Measurements from ENCODE around the gene MUC2. TPM values are rescaled to one million over a fixed set of nuclear protein-coding genes. Genes with fewer than 3 reads are reported as not detected.

MUC2 gene
- total and polyA plus RNA-seq, 2 of the 4 experiments (the other 2 are of a cell fraction): not detected

- Histone ChIP-seq H3K23ac (ENCODE audit: low read depth, low read length) (no peak overlapping the region), H3K4me2 (ENCODE audit: low read depth, low read length) (no peak overlapping the region), H2AFZ (replicated peaks; ENCODE audit: low read length, poor library complexity) (peak overlapping the region; percentile 19), H3K9ac (ENCODE audit: low read depth, low read length) (no peak overlapping the region), H3K27me3 (ENCODE audit: control insufficient read depth, insufficient read depth, low read length) (peaks cover 19% of the 10 kb centered on the region), H3K9me3 (ENCODE audit: control insufficient read depth, insufficient read depth, low read length) (no peaks in the 10 kb centered on the region), H2BK5ac (ENCODE audit: low read depth, low read length, poor library complexity, severe bottlenecking) (no peak overlapping the region), H3K56ac (ENCODE audit: extremely low read depth, insufficient read depth, low read length) (no peak overlapping the region), H3K4me1 (ENCODE audit: control insufficient read depth, insufficient read depth, low read length) (no peaks in the 10 kb centered on the region), H4K91ac (ENCODE audit: insufficient read depth, low read depth, low read length) (no peak overlapping the region), H3K18ac (ENCODE audit: low read depth, low read length) (no peak overlapping the region), H2AK9ac (replicated peaks; ENCODE audit: low read depth, low read length, poor library complexity) (no peak overlapping the region), H3K36me3 (ENCODE audit: control insufficient read depth, insufficient read depth, low read length) (no peaks in the 10 kb centered on the region), H3K79me1 (ENCODE audit: low read depth in 1 of 2, low read length in 2 of 2) (no peaks in the 10 kb centered on the region), H2BK15ac (ENCODE audit: low read depth, low read length) (no peak overlapping the region), H4K8ac (ENCODE audit: low read depth in 2 of 2, low read length in 2 of 2) (no peak overlapping the region), H2AK5ac (ENCODE audit: low read depth, low read length) (no peak overlapping the region), H3K27ac (ENCODE audit: insufficient read depth, low read length) (no peak overlapping the region), H4K20me1 (ENCODE audit: insufficient read depth, low read length) (no peaks in the 10 kb centered on the region), H3K14ac (replicated peaks; ENCODE audit: low read depth, low read length) (no peak overlapping the region), H4K5ac (ENCODE audit: low read depth, low read length) (no peak overlapping the region), H3K4ac (ENCODE audit: low read depth, low read length) (no peak overlapping the region), H3K4me3 (ENCODE audit: insufficient read depth, low read depth, low read length) (no peak overlapping the region), H2BK20ac (ENCODE audit: low read depth, low read length) (no peak overlapping the region), H3K9me1 (ENCODE audit: insufficient read depth, low read length) (no peaks in the 10 kb centered on the region), H2BK120ac (ENCODE audit: low read depth, low read length) (no peak overlapping the region)
- in situ Hi-C loops (cut with MboI; ENCODE audit: low sequenced_read_pairs) (no loop called here), dilution Hi-C loops (cut with HindIII; ENCODE audit: low sequenced_read_pairs, unreplicated experiment) (no loop called here), intact Hi-C loops (cut with micrococcal nuclease) (no loop called here)
- ChIA-PET POLR2A (ENCODE audit: unreplicated experiment) (no interaction called here), CTCF (no interaction called here)
- WGBS, 2 experiments (ENCODE audit: extremely low coverage in 2 of 2, insufficient read length in 1 of 2): 58% methylated on average over 7 of the region's 18 CpGs; no CpG with 5 or more reads in 1 of the 2 experiments
- no peak for DNase-seq
- BruUV-seq (replicated peaks): no TSS peak
- TF ChIP-seq MAZ (IDR thresholded peaks at IDR 0.05; ENCODE audit: borderline replicate concordance, low read depth, low read length): no peak
- TF ChIP-seq CEBPB (IDR thresholded peaks at IDR 0.05; ENCODE audit: low read depth, low read length): no peak
- TF ChIP-seq BHLHE40 (IDR thresholded peaks at IDR 0.05; ENCODE audit: low read depth, low read length): no peak
- no peak for TF ChIP-seq ELK1 (IDR thresholded peaks at IDR 0.05; ENCODE audit: borderline replicate concordance, low read depth, low read length)
- TF ChIP-seq MAFK (IDR thresholded peaks at IDR 0.05; ENCODE audit: low read depth, low read length): no peak
- TF ChIP-seq RCOR1 (IDR thresholded peaks at IDR 0.05; ENCODE audit: insufficient replicate concordance, low read length): no peak
- TF ChIP-seq FOS (IDR thresholded peaks at IDR 0.05; ENCODE audit: low read depth, low read length): no peak
- TF ChIP-seq USF2 (IDR thresholded peaks at IDR 0.05; ENCODE audit: low read depth, low read length): no peak
- TF ChIP-seq POLR2A (IDR thresholded peaks at IDR 0.05; ENCODE audit: low read depth, low read length): no peak
- no peak for TF ChIP-seq CTCF (conservative IDR thresholded peaks at IDR 0.05; ENCODE audit: low read depth, low read length)
- TF ChIP-seq NFE2L2 (IDR thresholded peaks at IDR 0.05; ENCODE audit: low read depth, low read length): no peak
- ATAC-seq (ENCODE audit: low read depth): peak; percentile 35
Measured at GRCh38 chr11:1041936-1042608, 32.6 kb upstream of the MUC2 start.

Measured in IMR-90 (cell line).